Measurements from ENCODE around the gene RPTOR.

RPTOR gene

GRCh38 chr17:80826346-80826954, 281.8 kb downstream of the RPTOR start:
- Histone ChIP-seq H3K9ac (ENCODE audit: low read depth in 1 of 2, low read length in 2 of 2) (no peak overlapping the region), H3K27me3 (ENCODE audit: control insufficient read depth in 1 of 2, insufficient read depth in 2 of 2, low read length in 2 of 2) (no peaks in the 10 kb centered on the region), H3K9me3 (ENCODE audit: control insufficient read depth in 1 of 2, low read length in 2 of 2) (no peaks in the 10 kb centered on the region), H3K4me1 (ENCODE audit: control insufficient read depth in 1 of 2, insufficient read depth in 2 of 2, low read length in 2 of 2) (no peaks in the 10 kb centered on the region), H3K27ac (ENCODE audit: low read depth, low read length) (no peak overlapping the region), H3K4me3 (ENCODE audit: low read depth in 1 of 2, low read length in 2 of 2) (no peak overlapping the region), H3K36me3 (ENCODE audit: control insufficient read depth in 1 of 2, insufficient read depth in 2 of 2, low read length in 2 of 2) (peaks cover 9 to 31% of the 10 kb centered on the region in 2 donors)

- Histone ChIP-seq H3K4me3 (ENCODE audit: low read depth in 1 of 2, low read length in 2 of 2) (no peak overlapping the region), H3K36me3 (ENCODE audit: control insufficient read depth in 1 of 2, insufficient read depth in 2 of 2, low read length in 2 of 2) (peaks cover 9 to 31% of the 10 kb centered on the region in 2 donors), H3K27ac (ENCODE audit: low read depth, low read length) (no peak overlapping the region), H3K9ac (ENCODE audit: low read depth in 1 of 2, low read length in 2 of 2) (no peak overlapping the region), H3K9me3 (ENCODE audit: control insufficient read depth in 1 of 2, low read length in 2 of 2) (no peaks in the 10 kb centered on the region), H3K4me1 (ENCODE audit: control insufficient read depth in 1 of 2, insufficient read depth in 2 of 2, low read length in 2 of 2) (peaks cover 2 to 4% of the 10 kb centered on the region in 2 donors), H3K27me3 (ENCODE audit: control insufficient read depth in 1 of 2, insufficient read depth in 2 of 2, low read length in 2 of 2) (no peaks in the 10 kb centered on the region)
These were observed 282.5 kb downstream of the RPTOR start for GRCh38 chr17:80826955-80827645.

GRCh38 chr17:80827646-80828643, 283.3 kb downstream of the RPTOR start:
- Histone ChIP-seq H3K4me3 (ENCODE audit: low read depth in 1 of 2, low read length in 2 of 2) (no peak overlapping the region), H3K4me1 (ENCODE audit: control insufficient read depth in 1 of 2, insufficient read depth in 2 of 2, low read length in 2 of 2) (peaks cover 9 to 11% of the 10 kb centered on the region in 2 donors), H3K27ac (ENCODE audit: low read depth, low read length) (no peak overlapping the region), H3K9ac (ENCODE audit: low read depth in 1 of 2, low read length in 2 of 2) (no peak overlapping the region), H3K9me3 (ENCODE audit: control insufficient read depth in 1 of 2, low read length in 2 of 2) (no peaks in the 10 kb centered on the region), H3K27me3 (ENCODE audit: control insufficient read depth in 1 of 2, insufficient read depth in 2 of 2, low read length in 2 of 2) (no peaks in the 10 kb centered on the region), H3K36me3 (ENCODE audit: control insufficient read depth in 1 of 2, insufficient read depth in 2 of 2, low read length in 2 of 2) (peaks cover 2 to 23% of the 10 kb centered on the region in 2 donors)

- Histone ChIP-seq H3K27me3 (ENCODE audit: control insufficient read depth in 1 of 2, insufficient read depth in 2 of 2, low read length in 2 of 2) (no peaks in the 10 kb centered on the region), H3K4me3 (ENCODE audit: low read depth in 1 of 2, low read length in 2 of 2) (no peak overlapping the region), H3K36me3 (ENCODE audit: control insufficient read depth in 1 of 2, insufficient read depth in 2 of 2, low read length in 2 of 2) (peaks cover 0 to 18% of the 10 kb centered on the region in 2 donors), H3K27ac (ENCODE audit: low read depth, low read length) (no peak overlapping the region), H3K9me3 (ENCODE audit: control insufficient read depth in 1 of 2, low read length in 2 of 2) (no peaks in the 10 kb centered on the region), H3K4me1 (ENCODE audit: control insufficient read depth in 1 of 2, insufficient read depth in 2 of 2, low read length in 2 of 2) (peaks cover 15 to 18% of the 10 kb centered on the region in 2 donors), H3K9ac (ENCODE audit: low read depth in 1 of 2, low read length in 2 of 2) (no peak overlapping the region)
These were observed 284.7 kb downstream of the RPTOR start for GRCh38 chr17:80829166-80829813.

DNA sequence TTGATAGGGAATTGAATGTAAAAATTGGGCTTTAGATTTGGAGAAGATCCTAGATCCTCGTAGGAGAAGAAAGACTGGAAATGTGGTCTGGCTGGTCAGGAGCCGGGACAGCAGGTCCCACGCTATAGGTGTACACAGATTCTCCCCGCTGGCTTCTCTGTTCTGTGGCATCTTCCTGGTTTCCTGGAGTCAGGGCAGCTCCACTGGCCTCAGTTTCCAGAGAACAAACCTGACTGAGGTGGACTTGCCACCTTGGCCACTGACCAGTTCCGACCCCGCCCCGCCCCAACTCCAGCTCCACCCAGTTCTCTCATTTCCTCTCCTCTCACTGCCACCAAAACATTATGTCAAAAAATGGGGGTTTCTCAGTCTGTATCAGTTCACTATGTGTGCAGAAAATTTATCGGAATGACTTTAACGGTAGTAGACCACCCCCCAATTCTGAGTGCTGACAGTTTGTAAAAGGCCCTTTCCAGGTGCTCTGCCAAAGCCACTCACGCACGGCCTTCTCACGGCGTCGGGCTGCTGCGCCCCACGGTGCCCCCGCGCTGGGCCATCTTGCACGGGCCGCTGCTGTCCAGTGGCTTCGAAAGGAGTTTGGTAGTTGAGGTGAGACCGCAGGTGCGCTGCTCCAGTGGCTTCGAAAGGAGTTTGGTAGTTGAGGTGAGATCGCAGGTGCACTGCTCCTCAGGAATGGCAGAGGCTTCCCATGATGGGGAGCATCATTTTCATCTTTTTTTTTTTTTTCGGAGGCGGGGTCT, 285.6 kb downstream of the RPTOR start:
- no peak overlapping the region for H3K27ac ChIP-seq (ENCODE audit: low read depth, low read length)
- H3K27me3 ChIP-seq (ENCODE audit: control insufficient read depth in 1 of 2, insufficient read depth in 2 of 2, low read length in 2 of 2) = no peaks in the 10 kb centered on the region
- H3K36me3 ChIP-seq (ENCODE audit: control insufficient read depth in 1 of 2, insufficient read depth in 2 of 2, low read length in 2 of 2) = peaks cover 0 to 14% of the 10 kb centered on the region in 2 donors

GRCh38 chr17:80831491-80831890, 286.9 kb downstream of the RPTOR start:
- H3K27ac ChIP-seq (ENCODE audit: low read depth, low read length) = no peak overlapping the region
- no peaks in the 10 kb centered on the region for H3K9me3 ChIP-seq (ENCODE audit: control insufficient read depth in 1 of 2, low read length in 2 of 2)

More for the DNA sequence above, 285.6 kb downstream of the RPTOR start:
- Histone ChIP-seq H3K9ac (ENCODE audit: low read depth in 1 of 2, low read length in 2 of 2) (no peak overlapping the region), H3K9me3 (ENCODE audit: control insufficient read depth in 1 of 2, low read length in 2 of 2) (no peaks in the 10 kb centered on the region), H3K4me3 (ENCODE audit: low read depth in 1 of 2, low read length in 2 of 2) (no peak overlapping the region), H3K4me1 (ENCODE audit: control insufficient read depth in 1 of 2, insufficient read depth in 2 of 2, low read length in 2 of 2) (peaks cover 15 to 18% of the 10 kb centered on the region in 2 donors)

GRCh38 chr17:80832266-80832676, 287.6 kb downstream of the RPTOR start:
- Histone ChIP-seq H3K27ac (ENCODE audit: low read depth, low read length) (peak overlapping the region; percentile 80), H3K4me3 (ENCODE audit: low read depth in 1 of 2, low read length in 2 of 2) (peak overlapping the region; percentile 71 to 78), H3K9ac (ENCODE audit: low read depth in 1 of 2, low read length in 2 of 2) (peak overlapping the region; percentile 73 to 75), H3K27me3 (ENCODE audit: control insufficient read depth in 1 of 2, insufficient read depth in 2 of 2, low read length in 2 of 2) (no peaks in the 10 kb centered on the region), H3K9me3 (ENCODE audit: control insufficient read depth in 1 of 2, low read length in 2 of 2) (no peaks in the 10 kb centered on the region), H3K36me3 (ENCODE audit: control insufficient read depth in 1 of 2, insufficient read depth in 2 of 2, low read length in 2 of 2) (peaks cover 0 to 10% of the 10 kb centered on the region in 2 donors), H3K4me1 (ENCODE audit: control insufficient read depth in 1 of 2, insufficient read depth in 2 of 2, low read length in 2 of 2) (peaks cover 15 to 18% of the 10 kb centered on the region in 2 donors)

More at GRCh38 chr17:80831491-80831890, 286.9 kb downstream of the RPTOR start:
- no peak overlapping the region for H3K4me3 ChIP-seq (ENCODE audit: low read depth in 1 of 2, low read length in 2 of 2)
- no peaks in the 10 kb centered on the region for H3K27me3 ChIP-seq (ENCODE audit: control insufficient read depth in 1 of 2, insufficient read depth in 2 of 2, low read length in 2 of 2)
- H3K4me1 ChIP-seq (ENCODE audit: control insufficient read depth in 1 of 2, insufficient read depth in 2 of 2, low read length in 2 of 2) = peaks cover 15 to 18% of the 10 kb centered on the region in 2 donors
- no peak overlapping the region for H3K9ac ChIP-seq (ENCODE audit: low read depth in 1 of 2, low read length in 2 of 2)
- peaks cover 0 to 10% of the 10 kb centered on the region in 2 donors for H3K36me3 ChIP-seq (ENCODE audit: control insufficient read depth in 1 of 2, insufficient read depth in 2 of 2, low read length in 2 of 2)

DNA sequence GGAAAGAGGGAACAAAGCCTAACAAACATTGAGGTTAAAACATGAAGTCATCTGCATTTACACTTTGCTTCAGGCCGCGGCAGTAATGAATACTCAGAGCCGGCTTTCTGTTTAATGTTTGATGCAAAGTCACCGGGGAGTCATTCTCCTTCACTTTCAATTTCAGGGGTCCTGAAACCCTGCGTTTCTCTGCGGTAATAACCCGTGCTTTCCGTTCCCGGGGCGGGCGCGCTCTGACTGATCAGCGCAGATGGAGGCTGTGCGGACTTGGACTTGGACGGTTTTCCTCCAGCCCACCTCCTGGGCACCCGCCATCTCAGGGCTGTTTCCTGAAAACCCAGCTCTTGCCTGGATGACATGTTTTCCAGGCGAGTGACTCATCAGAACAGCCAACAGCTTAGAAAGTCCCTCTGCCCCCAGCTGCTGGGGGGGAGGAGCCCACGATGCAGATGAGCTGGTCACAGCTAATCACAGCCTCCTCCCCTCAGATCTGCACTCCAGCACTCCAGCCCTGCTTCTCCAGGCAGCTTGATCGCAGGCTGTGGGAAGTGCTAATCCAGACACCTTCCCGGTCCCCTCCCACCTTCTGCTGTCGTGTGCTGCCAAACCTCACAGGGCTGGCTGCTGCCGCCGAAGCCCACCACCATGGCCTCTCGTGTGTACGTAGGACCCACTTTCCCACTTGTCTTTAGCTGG, 288.4 kb downstream of the RPTOR start:
- Histone ChIP-seq H3K27ac (ENCODE audit: low read depth, low read length) (peak overlapping the region; percentile 80), H3K4me1 (ENCODE audit: control insufficient read depth in 1 of 2, insufficient read depth in 2 of 2, low read length in 2 of 2) (peaks cover 15 to 18% of the 10 kb centered on the region in 2 donors), H3K9me3 (ENCODE audit: control insufficient read depth in 1 of 2, low read length in 2 of 2) (no peaks in the 10 kb centered on the region), H3K9ac (ENCODE audit: low read depth in 1 of 2, low read length in 2 of 2) (peak overlapping the region; percentile 73 to 75), H3K36me3 (ENCODE audit: control insufficient read depth in 1 of 2, insufficient read depth in 2 of 2, low read length in 2 of 2) (peaks cover 0 to 9% of the 10 kb centered on the region in 2 donors), H3K27me3 (ENCODE audit: control insufficient read depth in 1 of 2, insufficient read depth in 2 of 2, low read length in 2 of 2) (no peaks in the 10 kb centered on the region), H3K4me3 (ENCODE audit: low read depth in 1 of 2, low read length in 2 of 2) (peak overlapping the region; percentile 71 to 78)
